ENCODE data around the gene GRAMD2A.

GRAMD2A gene

GRCh38 chr15:72197460-72198355 is at the start of gene GRAMD2A:
TSS of gene GRAMD2A (minus strand) at chr15:72197787.
- no peak for TF ChIP-seq CTCF (conservative IDR thresholded peaks at IDR 0.05; ENCODE audit: control insufficient read depth, insufficient read depth, low read depth, low read length)
- peak; percentile 39 for DNase-seq (ENCODE audit: low read depth)
- H3K4me3 ChIP-seq (ENCODE audit: control insufficient read depth, low read depth, low read length) = peak within 1 kb of the TSS; percentile 28

- no peak overlapping the region for H3K4me3 ChIP-seq (ENCODE audit: control insufficient read depth, low read depth, low read length)
- TF ChIP-seq CTCF (conservative IDR thresholded peaks at IDR 0.05; ENCODE audit: control insufficient read depth, insufficient read depth, low read depth, low read length) = no peak
- DNase-seq (ENCODE audit: low read depth) = no peak
Observed at GRCh38 chr15:72242775-72243370, 45.3 kb upstream of the GRAMD2A start.

GRCh38 chr15:72239652-72240051 is 42.1 kb upstream of the GRAMD2A start:
- no peak for TF ChIP-seq CTCF (conservative IDR thresholded peaks at IDR 0.05; ENCODE audit: control insufficient read depth, insufficient read depth, low read depth, low read length)
- no peak overlapping the region for H3K4me3 ChIP-seq (ENCODE audit: control insufficient read depth, low read depth, low read length)
- DNase-seq (ENCODE audit: low read depth) = no peak

GRCh38 chr15:72238586-72238985 is 41.0 kb upstream of the GRAMD2A start:
- no peak for TF ChIP-seq CTCF (conservative IDR thresholded peaks at IDR 0.05; ENCODE audit: control insufficient read depth, insufficient read depth, low read depth, low read length)
- no peak for DNase-seq (ENCODE audit: low read depth)
- no peak overlapping the region for H3K4me3 ChIP-seq (ENCODE audit: control insufficient read depth, low read depth, low read length)

GRCh38 chr15:72237853-72238224 is 40.3 kb upstream of the GRAMD2A start:
- no peak for DNase-seq (ENCODE audit: low read depth)
- TF ChIP-seq CTCF (conservative IDR thresholded peaks at IDR 0.05; ENCODE audit: control insufficient read depth, insufficient read depth, low read depth, low read length) = no peak
- H3K4me3 ChIP-seq (ENCODE audit: control insufficient read depth, low read depth, low read length) = no peak overlapping the region

GRCh38 chr15:72237029-72237852 is 39.7 kb upstream of the GRAMD2A start:
- peak; percentile 97 for DNase-seq (ENCODE audit: low read depth)
- no peak for TF ChIP-seq CTCF (conservative IDR thresholded peaks at IDR 0.05; ENCODE audit: control insufficient read depth, insufficient read depth, low read depth, low read length)
- peak overlapping the region; percentile 53 for H3K4me3 ChIP-seq (ENCODE audit: control insufficient read depth, low read depth, low read length)
